GM19043 (cell line): ENCODE results near the gene RREB1.
A peak's percentile ranks its signal among the peaks of the same experiment; 100 is the strongest.

Experiments
- ATAC-seq: cut with Tn5 transposase; IDR thresholded peaks from one replicate; pipeline ENCODE4 v1.9.1; 2021; ENCODE audit warnings: low read depth; ENCODE audit not compliant: unreplicated experiment

RREB1 gene

DNA sequence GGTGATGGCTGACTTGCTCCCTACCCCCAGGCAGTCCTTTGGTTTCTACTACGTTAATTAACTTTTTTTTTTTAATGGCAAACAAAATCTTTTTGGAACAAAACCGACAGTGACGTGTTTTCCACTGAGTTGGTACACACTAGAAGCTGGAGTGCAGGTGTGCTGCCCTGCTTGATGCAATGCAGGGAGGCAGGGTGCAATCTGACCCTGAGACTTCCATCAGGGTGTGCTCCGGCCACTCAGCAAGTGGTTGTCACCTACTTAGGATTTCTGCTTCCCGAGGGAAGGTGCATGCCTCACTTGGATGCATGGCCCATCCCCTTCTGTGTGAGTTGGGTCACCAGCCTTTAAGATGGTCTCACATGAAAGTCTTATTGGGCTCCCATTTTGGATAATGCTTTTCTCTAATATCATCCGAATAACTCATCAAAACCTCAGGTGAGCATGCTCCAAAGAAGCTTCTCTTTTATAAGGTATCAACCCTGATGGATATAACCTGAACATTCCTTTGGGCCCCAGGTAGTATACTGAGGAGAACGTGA, 14.0 kb downstream of the RREB1 start:
- no peak for ATAC-seq

DNA sequence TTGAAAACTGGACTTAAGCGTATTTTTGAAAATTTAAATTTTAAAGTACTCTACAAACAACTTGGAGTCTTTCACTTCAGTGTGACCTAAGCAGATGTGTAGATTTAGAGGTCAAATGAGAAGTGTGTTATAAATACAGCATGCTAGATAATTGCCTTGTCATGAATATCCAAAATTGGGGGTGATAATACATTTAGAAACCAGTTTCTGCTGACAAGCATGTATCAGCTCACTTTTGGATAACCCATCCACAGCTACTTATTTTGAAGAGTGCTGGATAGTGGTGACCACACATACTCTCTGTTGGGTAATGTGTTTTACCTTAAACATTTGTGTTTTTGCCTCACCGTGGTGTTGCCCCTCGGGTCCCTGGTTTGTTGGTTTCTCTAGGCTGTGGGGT, 14.9 kb downstream of the RREB1 start:
- ATAC-seq, result no peak

DNA sequence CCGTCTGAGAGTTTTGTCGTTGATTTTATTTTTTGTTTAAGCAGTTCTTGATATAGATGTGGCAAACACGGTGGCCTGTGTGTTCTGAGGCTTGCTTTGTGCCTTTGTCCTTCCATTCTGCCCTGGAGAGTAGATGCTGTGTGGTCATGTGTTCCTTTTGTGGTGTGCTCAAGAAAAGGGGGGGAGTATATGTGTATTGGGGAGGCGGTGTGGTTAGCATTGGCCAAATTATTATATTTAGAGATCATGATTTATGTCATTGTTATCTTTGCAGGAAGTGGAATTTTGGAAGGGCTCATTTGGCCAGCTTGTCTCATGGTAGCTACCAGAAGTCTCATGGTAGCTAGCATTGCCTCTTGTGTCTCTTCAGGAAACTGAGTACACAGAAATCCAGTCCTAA, 16.4 kb downstream of the RREB1 start:
- no peak for ATAC-seq

DNA sequence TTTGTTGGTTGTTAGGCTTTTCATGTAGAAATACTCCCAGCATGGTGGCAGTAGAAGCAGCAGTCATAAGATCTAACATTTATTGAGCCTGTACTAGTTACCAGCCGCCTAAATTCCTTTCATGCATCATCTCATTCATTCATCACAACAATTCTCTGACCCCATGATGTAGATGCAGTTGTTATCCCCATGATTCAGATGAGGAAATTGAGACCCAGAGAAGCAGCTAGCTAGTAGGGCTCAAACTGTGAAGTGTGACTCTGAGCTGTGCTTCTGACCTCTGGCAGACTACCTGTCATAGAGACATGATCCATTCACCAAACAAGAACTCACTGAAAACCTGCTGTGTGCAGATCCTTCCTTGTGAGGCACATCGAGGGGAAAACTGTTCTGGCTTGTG, 16.9 kb downstream of the RREB1 start:
- no peak for ATAC-seq

DNA sequence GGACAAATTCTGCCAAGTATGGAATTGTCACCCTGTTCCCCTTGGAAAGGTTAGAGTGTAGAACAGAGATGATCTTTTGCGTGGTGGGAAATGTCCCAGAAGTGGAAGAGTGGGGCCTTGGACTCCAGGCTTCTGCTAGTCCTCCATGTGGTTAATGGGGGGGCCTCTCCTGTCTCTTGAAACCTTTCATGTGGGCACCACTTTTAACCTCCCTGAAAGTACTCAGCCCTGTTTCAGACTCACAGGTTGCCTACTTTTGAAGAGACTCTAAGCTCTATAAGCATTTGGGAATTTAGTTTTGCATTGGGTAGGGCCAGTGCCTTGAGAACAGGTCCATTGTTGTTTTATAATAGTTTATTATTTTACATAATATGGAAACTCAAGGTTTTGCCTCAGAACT, 17.5 kb downstream of the RREB1 start:
- no peak for ATAC-seq

DNA sequence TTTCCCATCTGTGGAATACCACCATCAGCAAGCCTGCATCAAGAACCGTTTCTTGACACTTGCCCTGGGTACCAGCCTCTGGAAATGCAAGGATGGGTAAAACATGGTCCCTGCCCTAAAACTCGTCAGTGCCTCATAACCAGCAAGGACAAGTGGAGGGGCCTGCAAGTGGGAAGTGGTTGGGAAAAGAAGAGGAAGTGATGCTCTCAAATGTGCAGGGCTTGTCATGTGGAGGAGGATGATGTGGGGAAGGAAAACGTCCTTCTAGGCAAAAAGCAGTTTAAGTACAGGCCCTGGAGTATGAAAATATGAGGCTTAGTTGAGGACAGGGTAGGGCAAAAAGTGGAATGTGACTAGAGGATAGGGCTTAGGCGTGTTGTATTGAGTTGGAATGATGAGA, 19.0 kb downstream of the RREB1 start:
- ATAC-seq, result no peak

DNA sequence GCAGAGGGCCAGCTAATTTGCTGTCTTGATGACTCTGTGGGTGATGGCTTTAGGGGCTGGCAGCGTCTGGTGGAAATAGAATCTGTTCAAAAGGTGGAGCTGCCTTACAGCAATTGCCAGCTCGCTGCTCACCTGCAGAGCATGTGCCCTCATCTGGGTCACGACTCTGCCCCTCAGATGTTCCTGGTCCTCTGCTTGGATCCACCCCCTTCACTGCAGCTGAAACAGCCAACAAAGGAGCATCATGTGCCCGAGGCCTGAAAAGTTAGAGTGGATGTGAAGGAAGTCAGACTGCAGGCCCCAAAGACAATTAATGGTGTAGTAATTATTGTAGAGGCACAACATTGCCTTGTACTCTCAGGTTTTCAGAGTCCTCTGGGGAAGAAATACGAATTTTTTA, 19.9 kb downstream of the RREB1 start:
- no peak for ATAC-seq

DNA sequence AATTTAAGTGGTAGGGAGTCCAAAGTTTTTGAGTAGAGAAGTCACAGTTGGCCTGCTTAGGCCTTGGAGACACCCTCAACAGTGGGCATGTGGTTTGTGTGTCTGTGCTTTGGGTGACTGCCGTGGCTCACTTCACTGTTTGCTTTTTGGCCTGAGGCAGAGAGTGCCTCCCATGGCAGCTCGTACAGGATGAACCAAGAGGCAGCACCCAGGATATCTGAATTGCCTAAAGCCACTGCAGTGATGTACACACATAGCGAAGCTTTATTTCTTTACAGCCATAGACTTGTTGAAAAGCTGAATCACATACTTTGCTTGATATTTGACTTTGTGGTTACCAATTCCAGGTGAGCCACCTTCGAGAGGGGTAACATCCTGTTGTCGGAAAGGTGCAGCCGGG, 21.6 kb downstream of the RREB1 start:
- no peak for ATAC-seq

DNA sequence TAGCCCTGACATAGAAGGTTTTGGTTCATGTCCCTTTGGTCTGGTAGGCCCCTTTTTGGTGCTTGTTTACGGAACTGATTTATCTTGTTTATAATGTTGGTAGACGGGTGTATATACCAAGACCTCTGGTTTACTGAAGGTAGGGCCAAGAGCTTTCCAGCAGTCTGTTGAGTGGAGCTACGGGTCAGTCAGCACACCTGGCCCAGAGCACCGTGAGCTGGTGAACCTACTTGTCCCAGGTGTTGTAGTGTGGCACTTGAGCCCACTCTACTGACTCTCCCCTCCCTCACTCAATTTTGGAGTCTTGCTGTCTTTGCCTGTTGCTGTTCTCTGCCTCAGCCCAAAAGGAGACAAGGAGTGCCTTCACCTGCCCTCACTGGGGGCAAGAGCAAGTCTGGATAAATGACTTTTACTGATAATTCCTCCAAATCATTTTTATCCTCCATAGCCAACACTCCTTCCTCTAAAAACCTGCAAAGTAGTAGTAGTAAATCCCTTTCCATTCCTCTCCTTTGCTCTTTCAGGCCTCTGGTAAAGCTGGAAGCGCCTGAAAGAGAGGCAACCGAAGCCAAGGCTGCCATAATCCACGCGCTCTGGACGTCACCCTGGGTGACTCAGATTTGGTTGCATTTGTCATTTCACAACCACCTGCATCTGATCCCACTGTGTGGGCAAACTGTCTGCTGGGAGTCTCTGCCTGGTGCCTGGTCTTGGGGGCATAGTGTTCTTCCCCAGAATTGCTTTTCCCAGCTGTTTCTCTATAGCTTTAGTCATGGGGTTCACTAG, 22.2 kb downstream of the RREB1 start:
- ATAC-seq, result no peak

DNA sequence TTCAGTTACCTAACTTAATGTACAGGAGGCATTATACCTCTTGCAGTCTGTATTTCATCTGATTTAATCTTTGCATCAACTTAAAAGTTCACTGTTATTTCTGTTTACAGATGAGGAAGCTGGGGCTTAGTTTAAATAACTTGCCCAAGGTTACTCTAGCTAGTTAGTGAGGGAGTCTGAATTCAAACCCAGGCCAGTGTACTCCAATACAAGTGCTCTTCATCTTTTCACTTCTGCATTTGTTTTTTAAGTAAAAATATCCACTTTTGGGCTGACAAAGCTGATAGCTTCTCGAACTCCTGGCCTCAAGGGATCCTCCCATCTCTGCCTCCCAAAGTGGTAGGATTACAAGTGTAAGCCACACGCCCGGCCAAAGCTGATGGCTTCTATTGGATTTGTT, 23.6 kb downstream of the RREB1 start:
- ATAC-seq, result no peak

DNA sequence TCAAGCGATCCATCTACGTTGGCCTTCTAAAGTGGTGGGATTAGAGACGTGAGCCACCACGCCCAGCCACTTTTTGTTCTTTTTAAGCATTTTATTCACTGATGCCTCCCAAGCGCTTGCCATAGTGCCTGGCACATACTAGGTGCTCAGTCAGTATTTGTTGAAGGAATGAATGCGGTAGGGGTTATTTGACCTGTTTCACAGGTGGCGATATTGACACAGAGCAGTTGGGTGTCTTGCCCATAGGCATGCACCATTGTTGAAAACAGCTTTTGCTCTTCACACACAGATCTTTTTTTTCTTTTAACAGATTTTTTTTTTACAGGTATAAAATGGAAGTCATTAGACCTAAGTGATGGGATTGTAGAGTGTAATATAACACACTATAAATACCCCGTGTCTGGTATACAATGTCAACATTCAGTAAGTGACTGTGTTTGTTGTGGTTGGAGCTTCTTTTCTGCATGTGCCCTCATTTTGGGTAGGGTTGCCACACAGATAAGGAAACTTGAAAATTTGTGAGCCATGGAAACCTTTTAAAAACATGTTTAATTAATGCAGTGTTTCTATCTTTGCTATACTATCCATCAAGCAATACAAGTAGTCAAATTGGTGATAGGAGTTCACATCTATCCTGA, 24.8 kb downstream of the RREB1 start:
- ATAC-seq, result no peak

DNA sequence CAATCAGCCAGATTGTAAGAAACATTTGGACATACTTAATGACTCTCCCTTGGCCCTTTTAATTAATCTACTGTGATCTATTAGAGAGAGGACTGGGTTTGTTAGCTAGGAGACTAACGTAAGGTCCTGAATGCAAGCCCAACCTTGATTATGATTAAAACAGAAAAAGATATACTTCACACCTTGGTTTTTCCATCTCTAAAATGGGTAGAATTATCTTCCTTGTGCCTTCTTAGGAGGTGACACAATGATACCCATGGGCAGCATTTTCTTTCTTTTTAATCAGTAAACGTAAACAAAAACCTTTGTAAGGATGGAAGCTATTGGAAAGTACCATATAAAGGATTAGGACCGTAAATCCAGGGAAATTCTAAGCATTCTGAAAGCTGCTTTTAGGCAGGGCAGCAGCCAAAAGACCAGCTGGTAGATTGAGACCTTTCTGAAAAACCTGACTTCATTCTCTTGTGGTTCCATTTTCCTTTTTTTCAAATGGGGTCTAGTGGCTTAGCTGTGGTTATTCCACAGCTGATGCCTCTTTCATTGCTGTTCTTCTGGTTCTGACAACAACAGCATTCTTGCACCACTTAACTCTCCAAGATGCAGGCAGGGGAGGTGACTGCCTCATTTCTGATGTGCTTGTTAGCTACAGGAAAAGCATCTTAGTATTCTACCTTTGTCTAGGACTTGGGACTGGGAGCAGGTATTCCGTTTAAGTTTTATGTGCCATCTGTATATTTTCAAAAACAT, 27.4 kb downstream of the RREB1 start:
- ATAC-seq, result no peak

DNA sequence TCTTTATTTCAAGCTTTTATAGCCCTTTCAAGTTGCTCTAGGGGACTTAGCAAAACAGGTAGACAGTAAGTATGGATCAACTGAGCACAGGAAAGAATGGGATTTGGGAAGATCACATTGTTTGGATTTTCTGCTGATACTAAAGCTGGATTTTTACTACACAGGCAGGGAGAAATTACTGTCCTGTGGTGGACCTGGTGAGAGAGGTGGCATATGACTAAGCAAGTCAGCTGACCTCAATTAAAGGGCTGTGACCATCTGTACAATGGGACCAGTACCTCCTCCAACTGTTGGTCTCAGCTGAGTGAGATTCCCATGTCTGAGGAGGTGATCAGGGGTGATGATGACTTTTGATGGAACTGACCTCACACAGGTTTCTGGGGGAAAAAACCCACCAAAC, 28.0 kb downstream of the RREB1 start:
- ATAC-seq, result no peak

DNA sequence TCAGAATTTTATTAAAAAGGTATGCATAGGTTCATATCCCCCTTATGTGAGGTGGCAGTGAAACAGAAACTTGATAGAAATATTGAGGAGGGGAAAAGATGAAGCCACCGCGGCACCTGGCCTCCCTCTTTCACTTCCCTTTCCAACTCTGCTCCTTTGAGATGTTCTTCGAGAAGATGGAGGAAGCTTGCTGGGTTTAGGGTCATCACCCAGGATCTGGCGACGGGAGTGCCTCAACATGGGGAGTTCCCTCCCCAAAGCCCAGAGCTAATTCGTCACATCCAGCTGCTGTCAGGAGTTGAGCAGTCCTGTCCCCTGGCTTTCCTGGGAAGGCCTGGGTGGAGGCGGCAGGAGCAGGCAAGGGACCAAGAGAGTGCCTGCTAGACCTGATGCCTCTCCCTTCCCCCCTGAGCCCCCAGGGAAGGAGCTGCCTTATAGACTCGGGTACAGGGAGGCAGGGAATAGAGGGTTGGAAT, 29.1 kb downstream of the RREB1 start:
- ATAC-seq, result peak; percentile 45

DNA sequence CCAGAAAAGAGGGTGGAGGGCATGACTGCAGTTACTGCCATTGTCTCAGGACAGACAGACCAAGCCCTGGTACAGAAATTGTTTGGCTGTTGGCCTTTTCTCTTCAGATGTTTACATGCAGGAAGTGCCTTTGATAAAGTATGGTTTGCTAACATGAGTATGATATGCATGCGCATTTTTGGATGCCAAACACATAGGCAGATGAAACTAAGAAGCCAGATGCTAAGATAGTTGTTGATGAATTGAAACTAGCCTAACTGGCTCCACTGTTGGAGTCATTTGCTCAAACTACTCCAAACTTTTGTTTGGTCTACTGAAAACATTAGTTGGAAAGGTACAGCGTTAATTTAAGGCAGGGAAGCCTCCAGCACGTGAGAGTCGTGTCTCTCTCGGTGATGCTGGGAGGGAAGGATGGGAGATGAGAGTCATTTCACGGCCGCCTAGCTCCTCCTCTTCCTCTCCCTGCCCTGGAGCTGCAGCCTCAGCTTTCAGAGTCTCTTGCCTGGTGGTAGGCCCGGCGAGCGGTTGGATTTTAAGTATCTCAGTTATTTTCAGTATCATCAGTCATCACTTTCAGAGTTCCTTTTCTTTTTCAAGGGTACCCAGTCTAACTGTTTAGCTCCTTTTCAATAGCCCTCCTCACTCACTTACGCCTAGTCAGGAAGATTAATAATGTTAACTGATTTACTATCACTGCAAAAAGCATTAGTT, 29.7 kb downstream of the RREB1 start:
- peak; percentile 46 for ATAC-seq

DNA sequence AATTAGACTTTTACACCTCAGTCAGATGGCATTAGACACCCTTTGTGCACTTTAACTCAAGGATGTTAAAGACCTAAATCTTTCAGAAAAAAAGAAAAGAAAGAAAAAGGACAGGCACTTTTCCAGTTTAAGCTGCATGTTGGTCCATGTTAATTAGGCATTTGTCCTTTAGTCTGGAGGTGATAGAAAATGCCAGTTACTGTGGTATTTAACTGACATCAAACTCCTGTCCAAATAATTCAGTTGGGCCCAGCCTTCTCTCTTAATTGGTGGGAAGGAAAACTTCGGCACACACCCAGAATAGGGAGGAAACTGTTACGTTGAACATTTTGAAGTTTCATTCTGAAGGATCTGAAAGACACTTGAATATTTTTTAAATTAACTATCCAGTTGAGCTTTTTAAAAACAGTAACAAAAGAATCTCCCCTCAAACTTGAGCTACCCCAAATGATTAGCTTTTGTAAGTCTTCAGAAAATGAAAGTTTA, 30.3 kb downstream of the RREB1 start:
- ATAC-seq, result no peak

DNA sequence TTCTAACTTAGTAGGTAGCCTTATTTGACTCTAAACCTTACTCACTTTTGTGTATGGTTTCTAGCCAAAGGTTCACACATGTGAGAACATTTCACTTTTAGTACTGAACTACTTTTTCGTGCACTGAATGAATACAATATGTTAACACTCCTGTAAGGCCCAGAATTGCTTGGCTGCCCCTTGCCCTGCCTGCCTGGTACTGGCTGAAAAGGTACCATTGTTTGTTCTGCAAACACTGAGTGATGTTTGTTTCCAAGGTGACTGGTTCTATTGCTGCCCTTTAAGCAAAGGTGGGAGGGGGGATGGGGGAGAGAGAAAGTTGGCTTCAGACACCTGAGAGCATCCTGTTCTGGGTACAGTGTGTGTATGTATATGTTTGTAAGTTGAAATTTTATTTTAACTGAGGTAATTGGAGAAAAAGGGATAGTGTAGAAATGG, 31.2 kb downstream of the RREB1 start:
- no peak for ATAC-seq

DNA sequence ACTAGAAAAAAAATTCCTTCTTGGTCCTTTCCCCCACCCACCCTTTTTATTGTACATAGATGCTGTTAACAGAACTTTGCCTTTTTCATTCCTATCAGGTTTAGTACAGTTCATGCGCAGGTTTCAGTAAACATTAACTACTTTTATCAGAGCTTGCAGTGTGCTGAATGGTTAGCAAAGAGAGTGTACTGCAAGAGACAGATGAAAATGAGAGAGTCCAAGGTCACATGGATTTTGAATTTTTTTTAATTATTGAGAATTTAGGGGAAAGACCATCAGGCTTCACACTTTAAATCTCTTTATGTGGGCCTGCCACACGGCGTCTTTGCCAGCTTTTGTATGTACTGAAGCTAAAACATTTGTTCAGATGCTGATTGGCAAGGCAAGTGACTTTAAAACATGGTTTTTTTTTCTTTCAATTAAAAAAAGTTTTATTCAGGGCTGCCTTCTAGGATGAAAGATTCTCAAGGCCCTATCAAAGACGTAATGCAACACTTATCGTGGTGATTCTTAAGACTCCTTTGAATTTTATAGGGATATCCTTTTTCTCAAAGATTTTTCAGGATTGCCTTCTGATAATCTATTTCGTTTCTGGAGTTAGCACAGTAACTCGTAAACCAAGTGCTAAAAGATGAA, 32.2 kb downstream of the RREB1 start:
- no peak for ATAC-seq

DNA sequence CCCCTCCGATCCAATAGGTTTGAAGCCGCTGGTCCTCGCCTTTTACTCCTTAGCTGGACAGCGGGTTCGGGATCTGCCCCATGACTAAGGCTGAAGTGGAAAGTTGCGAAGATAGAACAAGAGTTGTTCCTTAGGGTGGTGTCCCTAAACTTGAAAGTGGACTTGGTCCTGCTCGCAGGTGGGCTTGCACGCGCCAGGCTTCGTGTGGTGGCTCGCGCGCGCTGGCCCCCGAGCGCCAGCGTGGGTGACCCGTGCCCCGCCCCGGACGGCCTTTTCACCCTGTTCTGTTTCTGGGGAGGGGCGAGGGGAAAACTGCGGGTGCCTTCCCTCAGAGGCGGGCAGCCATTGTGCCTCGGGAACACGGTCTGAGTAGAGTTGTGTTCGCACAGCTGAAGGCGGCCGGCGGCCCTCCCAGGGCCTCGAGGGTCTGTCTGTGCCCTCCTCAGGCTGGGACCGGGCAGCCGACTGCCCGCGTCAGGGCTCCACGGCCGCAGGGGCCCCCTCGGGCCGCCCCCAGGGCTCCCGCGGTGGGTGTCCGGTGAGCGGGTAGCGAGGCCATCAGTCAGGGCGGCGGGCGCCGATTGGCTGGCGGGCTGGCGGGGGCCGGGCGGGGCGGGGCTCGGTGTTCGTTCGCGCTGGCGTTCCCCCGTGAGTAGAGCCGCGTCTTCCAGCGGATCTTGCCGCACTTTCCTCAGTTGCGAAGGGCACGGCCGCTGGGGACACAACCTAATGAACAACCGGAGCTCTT, 33.0 kb downstream of the RREB1 start:
- peak; percentile 44 for ATAC-seq
